Activated CD4-positive, alpha-beta memory T cell treated with anti-CD3 and anti-CD28 coated beads for 36 hours (primary cell): Measurements from ENCODE around the gene AUH. TPM values are rescaled to one million over a fixed set of nuclear protein-coding genes. Genes with fewer than 3 reads are reported as not detected.
A peak's percentile ranks its signal among the peaks of the same experiment; 100 is the strongest.

Source experiments
- CTCF ChIA-PET: fragments of 350-600 bp; sonication (Branson Sonifier 250); formaldehyde crosslinking; loops from one replicate; lab custom pipeline; 2021; ENCODE audit warnings: antibody characterized with exemption, inconsistent platforms; lab: Charles Lee
- POLR2A ChIA-PET: fragments of 350-600 bp; sonication (Branson Sonifier 250); formaldehyde crosslinking; loops from one replicate; lab custom pipeline; 2021; ENCODE audit warnings: antibody characterized with exemption; lab: Charles Lee
- DNase-seq: peaks from one replicate; pipeline ENCODE4 v3.0.0-alpha.2; 2020
- H3K27ac Mint-ChIP-seq: one replicate; pipeline ENCODE4 v1.8.0; 2021; ENCODE audit warnings: mixed read lengths
- H3K27me3 Mint-ChIP-seq: one replicate; pipeline ENCODE4 v1.8.0; 2021; ENCODE audit warnings: mixed read lengths
- H3K36me3 Mint-ChIP-seq: one replicate; pipeline ENCODE4 v1.8.0; 2021; ENCODE audit warnings: mixed read lengths
- H3K4me1 Mint-ChIP-seq: one replicate; pipeline ENCODE4 v1.8.0; 2021; ENCODE audit warnings: low read depth, mixed read lengths
- H3K4me3 Mint-ChIP-seq: one replicate; pipeline ENCODE4 v1.8.0; 2021; ENCODE audit warnings: mild to moderate bottlenecking, mixed read lengths
- H3K9me3 Mint-ChIP-seq: one replicate; pipeline ENCODE4 v1.8.0; 2021; ENCODE audit warnings: mixed read lengths
- intact Hi-C: fragments of 100-400 bp; cut with micrococcal nuclease; formaldehyde crosslinking; loops from one replicate; pipeline ENCODE4 v1.15.1; 2023
- total RNA-seq, 2 experiments: library from RNA; stranded (reverse); gene quantifications; one replicate each; pipeline ENCODE4 v1.2.3, GENCODE V29; 2021

The AUH gene
- total RNA-seq, 2 experiments from 2014 or later, result 38.8 to 40.9 TPM

- DNase-seq, result no peak
- H3K36me3 Mint-ChIP-seq, result peaks cover 22% of the 10 kb centered on the region
- H3K27ac Mint-ChIP-seq, result peak overlapping the region; percentile 0
- no peaks in the 10 kb centered on the region for H3K27me3 Mint-ChIP-seq
- intact Hi-C loops, result no loop called here
- ChIA-PET CTCF (no interaction called here), POLR2A (no interaction called here)
- H3K9me3 Mint-ChIP-seq, result peaks cover 18% of the 10 kb centered on the region
- peaks cover 24% of the 10 kb centered on the region for H3K4me1 Mint-ChIP-seq
- no peak overlapping the region for H3K4me3 Mint-ChIP-seq
These were observed 100.3 kb downstream of the AUH start for GRCh38 chr9:91261417-91261816.

GRCh38 chr9:91259162-91259561 lies 102.6 kb downstream of the AUH start:
- ChIA-PET POLR2A (no interaction called here), CTCF (no interaction called here)
- no peaks in the 10 kb centered on the region for H3K27me3 Mint-ChIP-seq
- intact Hi-C loops, result no loop called here
- peaks cover 5% of the 10 kb centered on the region for H3K9me3 Mint-ChIP-seq
- H3K36me3 Mint-ChIP-seq, result peaks cover 10% of the 10 kb centered on the region
- no peak overlapping the region for H3K27ac Mint-ChIP-seq
- H3K4me1 Mint-ChIP-seq, result peaks cover 32% of the 10 kb centered on the region
- no peak overlapping the region for H3K4me3 Mint-ChIP-seq
- no peak for DNase-seq

GRCh38 chr9:91258451-91258850 lies 103.3 kb downstream of the AUH start:
- Mint-ChIP-seq H3K27ac (no peak overlapping the region), H3K36me3 (peaks cover 5% of the 10 kb centered on the region), H3K4me1 (peaks cover 32% of the 10 kb centered on the region), H3K9me3 (no peaks in the 10 kb centered on the region), H3K4me3 (no peak overlapping the region), H3K27me3 (no peaks in the 10 kb centered on the region)
- CTCF ChIA-PET, result no interaction called here
- intact Hi-C loops, result no loop called here
- POLR2A ChIA-PET, result no interaction called here
- no peak for DNase-seq

GRCh38 chr9:91256235-91256634 lies 105.5 kb downstream of the AUH start:
- H3K27me3 Mint-ChIP-seq, result no peaks in the 10 kb centered on the region
- H3K36me3 Mint-ChIP-seq, result peaks cover 1% of the 10 kb centered on the region
- ChIA-PET POLR2A (interaction anchor here (0.5 to 1.6 kb wide), 2 partner anchors 43 to 49 kb away, joined by 3 to 4 read pairs; no protein-coding TSS in a partner anchor), CTCF (no interaction called here)
- H3K4me1 Mint-ChIP-seq, result peaks cover 17% of the 10 kb centered on the region
- no peaks in the 10 kb centered on the region for H3K9me3 Mint-ChIP-seq
- intact Hi-C loops, result no loop called here
- no peak for DNase-seq
- H3K4me3 Mint-ChIP-seq, result no peak overlapping the region
- H3K27ac Mint-ChIP-seq, result no peak overlapping the region

GRCh38 chr9:91255327-91255726 lies 106.4 kb downstream of the AUH start:
- Mint-ChIP-seq H3K4me1 (peaks cover 14% of the 10 kb centered on the region), H3K4me3 (no peak overlapping the region), H3K27ac (no peak overlapping the region), H3K36me3 (peaks cover 1% of the 10 kb centered on the region), H3K9me3 (no peaks in the 10 kb centered on the region), H3K27me3 (no peaks in the 10 kb centered on the region)
- no peak for DNase-seq
- intact Hi-C loops, result no loop called here
- POLR2A ChIA-PET, result interaction anchor here (1.6 kb wide), 1 partner anchor 48 kb away, joined by 4 read pairs; no protein-coding TSS in a partner anchor
- CTCF ChIA-PET, result interaction anchor here (0.7 to 1.0 kb wide), 3 partner anchors 110 to 341 kb away, joined by 3 to 4 read pairs (median 4); no protein-coding TSS in a partner anchor

- ChIA-PET POLR2A (interaction anchor here (0.8 kb wide), 1 partner anchor 46 kb away, joined by 3 read pairs; no protein-coding TSS in a partner anchor), CTCF (interaction anchor here (1.2 to 3.4 kb wide), 9 partner anchors 11 to 338 kb away, joined by 3 to 16 read pairs (median 6); no protein-coding TSS in a partner anchor)
- no peak for DNase-seq
- peaks cover 11% of the 10 kb centered on the region for H3K4me1 Mint-ChIP-seq
- H3K27ac Mint-ChIP-seq, result no peak overlapping the region
- no peak overlapping the region for H3K4me3 Mint-ChIP-seq
- no peaks in the 10 kb centered on the region for H3K9me3 Mint-ChIP-seq
- no peaks in the 10 kb centered on the region for H3K27me3 Mint-ChIP-seq
- H3K36me3 Mint-ChIP-seq, result peaks cover 1% of the 10 kb centered on the region
- intact Hi-C loops, result no loop called here
These were observed 108.2 kb downstream of the AUH start for GRCh38 chr9:91253488-91253887.

GRCh38 chr9:91248707-91249106 lies 113.0 kb downstream of the AUH start:
- H3K4me1 Mint-ChIP-seq, result peaks cover 28% of the 10 kb centered on the region
- no peaks in the 10 kb centered on the region for H3K27me3 Mint-ChIP-seq
- CTCF ChIA-PET, result no interaction called here
- POLR2A ChIA-PET, result interaction anchor here (0.7 kb wide), 1 partner anchor 49 kb away, joined by 3 read pairs; no protein-coding TSS in a partner anchor
- H3K4me3 Mint-ChIP-seq, result no peak overlapping the region
- H3K36me3 Mint-ChIP-seq, result peaks cover 14% of the 10 kb centered on the region
- no peak for DNase-seq
- no peaks in the 10 kb centered on the region for H3K9me3 Mint-ChIP-seq
- no peak overlapping the region for H3K27ac Mint-ChIP-seq
- intact Hi-C loops, result no loop called here

- Mint-ChIP-seq H3K36me3 (peaks cover 21% of the 10 kb centered on the region), H3K27me3 (no peaks in the 10 kb centered on the region), H3K4me1 (peaks cover 28% of the 10 kb centered on the region), H3K27ac (no peak overlapping the region), H3K4me3 (no peak overlapping the region), H3K9me3 (no peaks in the 10 kb centered on the region)
- ChIA-PET POLR2A (interaction anchor here (0.6 kb wide), 1 partner anchor 56 kb away, joined by 3 read pairs; no protein-coding TSS in a partner anchor), CTCF (no interaction called here)
- DNase-seq, result no peak
- intact Hi-C loops, result no loop called here
These were observed 114.4 kb downstream of the AUH start for GRCh38 chr9:91247278-91247677.

- CTCF ChIA-PET, result interaction anchor here (0.7 to 1.3 kb wide), 2 partner anchors 209 to 331 kb away, joined by 3 read pairs; no protein-coding TSS in a partner anchor
- no peak for DNase-seq
- Mint-ChIP-seq H3K36me3 (peaks cover 21% of the 10 kb centered on the region), H3K9me3 (no peaks in the 10 kb centered on the region), H3K27me3 (no peaks in the 10 kb centered on the region), H3K27ac (no peak overlapping the region), H3K4me3 (no peak overlapping the region), H3K4me1 (peaks cover 28% of the 10 kb centered on the region)
- POLR2A ChIA-PET, result interaction anchor here (0.6 kb wide), 1 partner anchor 56 kb away, joined by 3 read pairs; no protein-coding TSS in a partner anchor
- intact Hi-C loops, result no loop called here
These were observed 114.9 kb downstream of the AUH start for GRCh38 chr9:91246846-91247245.

- ChIA-PET POLR2A (interaction anchor here (1.0 to 1.4 kb wide), 3 partner anchors 37 to 60 kb away, joined by 3 to 6 read pairs (median 5); no protein-coding TSS in a partner anchor), CTCF (interaction anchor here (0.6 to 1.3 kb wide), 2 partner anchors 330 to 1823 kb away, joined by 3 to 8 read pairs; no protein-coding TSS in a partner anchor)
- H3K27ac Mint-ChIP-seq, result peak overlapping the region; percentile 89
- peak; percentile 41 for DNase-seq
- H3K36me3 Mint-ChIP-seq, result peaks cover 21% of the 10 kb centered on the region
- H3K9me3 Mint-ChIP-seq, result no peaks in the 10 kb centered on the region
- peaks cover 28% of the 10 kb centered on the region for H3K4me1 Mint-ChIP-seq
- intact Hi-C loops, result loop anchor here (1.0 to 2.0 kb wide), 6 partner anchors 33 to 179 kb away; no protein-coding TSS in a partner anchor
- H3K27me3 Mint-ChIP-seq, result no peaks in the 10 kb centered on the region
- H3K4me3 Mint-ChIP-seq, result no peak overlapping the region
These were observed 116.0 kb downstream of the AUH start for GRCh38 chr9:91245431-91246313.

- no peak overlapping the region for H3K27ac Mint-ChIP-seq
- no peaks in the 10 kb centered on the region for H3K27me3 Mint-ChIP-seq
- no peak overlapping the region for H3K4me3 Mint-ChIP-seq
- H3K36me3 Mint-ChIP-seq, result peaks cover 23% of the 10 kb centered on the region
- H3K4me1 Mint-ChIP-seq, result peaks cover 28% of the 10 kb centered on the region
- DNase-seq, result no peak
- no peaks in the 10 kb centered on the region for H3K9me3 Mint-ChIP-seq
- intact Hi-C loops, result no loop called here
- POLR2A ChIA-PET, result no interaction called here
- CTCF ChIA-PET, result no interaction called here
These were observed 118.7 kb downstream of the AUH start for GRCh38 chr9:91243029-91243428.

GRCh38 chr9:91241909-91242308 lies 119.8 kb downstream of the AUH start:
- Mint-ChIP-seq H3K4me3 (no peak overlapping the region), H3K4me1 (peaks cover 19% of the 10 kb centered on the region), H3K27ac (no peak overlapping the region), H3K9me3 (no peaks in the 10 kb centered on the region), H3K27me3 (no peaks in the 10 kb centered on the region), H3K36me3 (peaks cover 25% of the 10 kb centered on the region)
- DNase-seq, result no peak
- intact Hi-C loops, result no loop called here
- ChIA-PET POLR2A (no interaction called here), CTCF (no interaction called here)
